Measurements from ENCODE around the gene C3orf52.
A peak's percentile ranks its signal among the peaks of the same experiment; 100 is the strongest.

The C3orf52 gene

DNA sequence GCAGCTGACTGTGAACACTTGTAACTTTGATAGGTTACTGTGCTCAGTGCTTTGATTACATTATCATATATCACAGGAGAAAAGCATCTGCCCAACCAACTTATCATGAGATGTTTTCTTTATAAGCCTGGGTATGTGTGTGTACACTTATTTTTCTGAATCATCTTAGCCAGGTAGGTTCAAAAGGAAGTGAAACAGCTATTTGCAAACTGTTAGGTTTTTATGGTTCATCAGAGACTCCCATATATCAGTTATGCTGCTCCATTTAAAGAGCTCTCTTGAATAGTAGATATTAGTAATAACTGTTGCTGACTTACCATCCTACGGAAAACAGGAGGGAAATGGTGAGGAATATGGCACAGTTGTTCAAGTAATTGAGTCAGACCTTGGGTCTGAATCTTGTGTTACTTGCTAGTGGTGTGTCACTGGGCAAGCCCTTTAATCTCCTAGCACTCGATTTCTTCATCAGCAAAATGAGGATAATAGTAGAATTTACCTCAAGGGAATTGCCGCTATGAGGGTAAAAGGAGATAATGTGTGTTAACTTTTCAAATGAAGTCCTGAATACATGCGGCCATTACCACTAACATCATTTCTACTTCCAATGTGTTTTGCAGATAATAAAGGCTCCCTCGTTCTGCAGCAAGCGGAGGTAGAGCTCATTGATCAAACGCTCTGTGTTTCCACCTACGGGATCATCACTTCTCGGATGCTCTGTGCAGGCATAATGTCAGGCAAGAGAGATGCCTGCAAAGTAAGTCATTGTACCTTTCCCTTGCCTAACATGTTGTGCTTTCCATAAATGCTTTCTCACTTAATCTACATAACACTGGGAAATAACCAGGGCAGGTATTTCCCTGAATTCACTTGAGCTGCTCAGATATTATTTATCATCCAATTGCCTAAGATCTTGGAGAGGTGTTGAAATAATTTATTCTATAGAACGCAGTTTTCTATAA, 7.8 kb upstream of the C3orf52 start:
- H3K27ac ChIP-seq (ENCODE audit: low read length, poor library complexity, severe bottlenecking): no peak overlapping the region
- no peak overlapping the region for H3K14ac ChIP-seq (ENCODE audit: low read length in 2 of 2)
- H3K27me3 ChIP-seq (ENCODE audit: control insufficient read depth in 1 of 2, insufficient read depth in 1 of 2, low read length in 2 of 2): no peaks in the 10 kb centered on the region
- H2BK5ac ChIP-seq (ENCODE audit: low read depth, low read length, poor library complexity, severe bottlenecking): no peak overlapping the region
- no peak for DNase-seq
- no peaks in the 10 kb centered on the region for H3K9me3 ChIP-seq (ENCODE audit: control insufficient read depth, low read length)
- no peak overlapping the region for H3K4ac ChIP-seq (ENCODE audit: low read depth in 1 of 2, low read length in 2 of 2)
- H3K9ac ChIP-seq (ENCODE audit: low read length): no peak overlapping the region
- no peak overlapping the region for H2AFZ ChIP-seq (ENCODE audit: low read depth, low read length)
- no peaks in the 10 kb centered on the region for H3K79me1 ChIP-seq (replicated peaks; ENCODE audit: low read length, poor library complexity, severe bottlenecking)
- no peak overlapping the region for H3K18ac ChIP-seq (ENCODE audit: low read depth in 1 of 2, low read length in 2 of 2)
- H3K4me1 ChIP-seq (ENCODE audit: control insufficient read depth, insufficient read depth, low read depth, low read length): peaks cover 4% of the 10 kb centered on the region
- no peak overlapping the region for H3K4me2 ChIP-seq (ENCODE audit: low read length, poor library complexity, severe bottlenecking)
- no peak overlapping the region for H3K4me3 ChIP-seq (ENCODE audit: insufficient read depth in 1 of 2, low read depth in 1 of 2, low read length in 2 of 2)
- H4K8ac ChIP-seq (ENCODE audit: low read length): no peak overlapping the region
- no peak overlapping the region for H2AK5ac ChIP-seq (ENCODE audit: low read length, severe bottlenecking)
- H2BK12ac ChIP-seq (ENCODE audit: low read length in 2 of 2): no peak overlapping the region
- no peak overlapping the region for H4K91ac ChIP-seq (ENCODE audit: low read length)
- H2BK120ac ChIP-seq (ENCODE audit: low read depth, low read length): no peak overlapping the region
- 96% methylated on average over 8 of the region's 10 CpGs for WGBS
- H3K23ac ChIP-seq (ENCODE audit: low read length in 2 of 2): no peak overlapping the region
- H2BK15ac ChIP-seq (ENCODE audit: low read depth, poor library complexity, severe bottlenecking): no peak overlapping the region
- no peaks in the 10 kb centered on the region for H3K36me3 ChIP-seq (ENCODE audit: control insufficient read depth in 1 of 2, insufficient read depth in 2 of 2, low read depth in 1 of 2, low read length in 2 of 2)

- H3K14ac ChIP-seq (ENCODE audit: low read length in 2 of 2): no peak overlapping the region
- H3K27me3 ChIP-seq (ENCODE audit: control insufficient read depth in 1 of 2, insufficient read depth in 1 of 2, low read length in 2 of 2): peaks cover 0 to 6% of the 10 kb centered on the region in 2 experiments
- DNase-seq: no peak
- no peak overlapping the region for H2AFZ ChIP-seq (ENCODE audit: low read depth, low read length)
- no peak overlapping the region for H4K91ac ChIP-seq (ENCODE audit: low read length)
- H3K4me3 ChIP-seq (ENCODE audit: insufficient read depth in 1 of 2, low read depth in 1 of 2, low read length in 2 of 2): no peak overlapping the region
- H2AK5ac ChIP-seq (ENCODE audit: low read length, severe bottlenecking): no peak overlapping the region
- no peak overlapping the region for H3K18ac ChIP-seq (ENCODE audit: low read depth in 1 of 2, low read length in 2 of 2)
- H2BK5ac ChIP-seq (ENCODE audit: low read depth, low read length, poor library complexity, severe bottlenecking): no peak overlapping the region
- no peaks in the 10 kb centered on the region for H3K9me3 ChIP-seq (ENCODE audit: control insufficient read depth, low read length)
- H3K36me3 ChIP-seq (ENCODE audit: control insufficient read depth in 1 of 2, insufficient read depth in 2 of 2, low read depth in 1 of 2, low read length in 2 of 2): no peaks in the 10 kb centered on the region
- no peak overlapping the region for H2BK12ac ChIP-seq (ENCODE audit: low read length in 2 of 2)
- H3K4me1 ChIP-seq (ENCODE audit: control insufficient read depth, insufficient read depth, low read depth, low read length): peaks cover 7% of the 10 kb centered on the region
- no peak overlapping the region for H3K4ac ChIP-seq (ENCODE audit: low read depth in 1 of 2, low read length in 2 of 2)
- H3K23ac ChIP-seq (ENCODE audit: low read length in 2 of 2): no peak overlapping the region
- no peak overlapping the region for H3K9ac ChIP-seq (ENCODE audit: low read length)
- 83% methylated on average over 4 of the region's 4 CpGs for WGBS
- no peak overlapping the region for H3K4me2 ChIP-seq (ENCODE audit: low read length, poor library complexity, severe bottlenecking)
- H2BK15ac ChIP-seq (ENCODE audit: low read depth, poor library complexity, severe bottlenecking): no peak overlapping the region
- no peak overlapping the region for H3K27ac ChIP-seq (ENCODE audit: low read length, poor library complexity, severe bottlenecking)
- H3K79me1 ChIP-seq (replicated peaks; ENCODE audit: low read length, poor library complexity, severe bottlenecking): no peaks in the 10 kb centered on the region
- H4K8ac ChIP-seq (ENCODE audit: low read length): no peak overlapping the region
- H2BK120ac ChIP-seq (ENCODE audit: low read depth, low read length): no peak overlapping the region
Measured at GRCh38 chr3:112083239-112083638, 3.0 kb upstream of the C3orf52 start.

DNA sequence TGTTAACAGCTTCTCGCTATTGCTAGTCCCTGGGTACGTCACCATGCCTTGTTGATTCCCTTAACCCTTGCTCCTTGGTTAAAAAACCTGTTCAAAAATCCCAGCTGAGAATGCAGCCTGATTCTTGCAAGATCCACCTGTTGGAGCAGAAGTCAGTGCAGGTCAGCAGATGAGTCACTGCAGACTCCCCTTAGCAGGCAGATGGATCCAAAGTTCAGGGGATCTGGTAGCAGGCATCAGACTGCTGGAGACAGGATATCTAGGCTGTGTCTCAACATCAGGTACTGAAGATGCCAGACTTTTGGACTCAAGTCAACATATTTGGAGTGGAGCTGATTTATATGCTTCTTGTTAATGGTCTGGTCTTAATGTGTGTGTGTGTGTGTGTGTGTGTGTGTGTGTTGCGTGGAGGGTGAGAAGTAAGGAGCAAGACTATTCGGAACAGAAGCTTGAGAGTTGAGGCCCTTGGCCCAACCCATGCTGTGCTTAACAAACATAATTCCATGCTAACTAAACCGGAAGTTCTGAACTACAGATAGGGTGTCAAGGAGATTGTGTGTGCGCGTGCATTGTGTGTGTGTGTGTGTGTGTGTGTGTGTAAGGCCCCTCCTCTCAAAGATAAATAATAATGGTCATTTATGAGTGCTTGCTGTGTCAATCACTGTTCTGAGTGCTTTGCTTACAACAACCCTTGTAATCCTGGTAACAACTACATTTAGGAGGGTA, 1.0 kb upstream of the C3orf52 start:
- no peak overlapping the region for H3K9ac ChIP-seq (ENCODE audit: low read length)
- H4K91ac ChIP-seq (ENCODE audit: low read length): no peak overlapping the region
- no peak overlapping the region for H2BK120ac ChIP-seq (ENCODE audit: low read depth, low read length)
- no peaks in the 10 kb centered on the region for H3K9me3 ChIP-seq (ENCODE audit: control insufficient read depth, low read length)
- peaks cover 10% of the 10 kb centered on the region for H3K4me1 ChIP-seq (ENCODE audit: control insufficient read depth, insufficient read depth, low read depth, low read length)
- DNase-seq: no peak
- H2AK5ac ChIP-seq (ENCODE audit: low read length, severe bottlenecking): no peak overlapping the region
- H3K4me3 ChIP-seq (ENCODE audit: insufficient read depth in 1 of 2, low read depth in 1 of 2, low read length in 2 of 2): no peak overlapping the region
- no peak overlapping the region for H3K4me2 ChIP-seq (ENCODE audit: low read length, poor library complexity, severe bottlenecking)
- H3K27me3 ChIP-seq (ENCODE audit: control insufficient read depth in 1 of 2, insufficient read depth in 1 of 2, low read length in 2 of 2): peaks cover 0 to 6% of the 10 kb centered on the region in 2 experiments
- WGBS: 45% methylated on average over 3 of the region's 7 CpGs
- H4K8ac ChIP-seq (ENCODE audit: low read length): no peak overlapping the region
- H2AFZ ChIP-seq (ENCODE audit: low read depth, low read length): no peak overlapping the region
- no peak overlapping the region for H3K27ac ChIP-seq (ENCODE audit: low read length, poor library complexity, severe bottlenecking)
- H3K23ac ChIP-seq (ENCODE audit: low read length in 2 of 2): no peak overlapping the region
- H2BK5ac ChIP-seq (ENCODE audit: low read depth, low read length, poor library complexity, severe bottlenecking): no peak overlapping the region
- no peak overlapping the region for H2BK15ac ChIP-seq (ENCODE audit: low read depth, poor library complexity, severe bottlenecking)
- H3K14ac ChIP-seq (ENCODE audit: low read length in 2 of 2): peak overlapping the region in 1 of 2 experiments; percentile 22
- no peak overlapping the region for H3K18ac ChIP-seq (ENCODE audit: low read depth in 1 of 2, low read length in 2 of 2)
- no peaks in the 10 kb centered on the region for H3K36me3 ChIP-seq (ENCODE audit: control insufficient read depth in 1 of 2, insufficient read depth in 2 of 2, low read depth in 1 of 2, low read length in 2 of 2)
- H3K4ac ChIP-seq (ENCODE audit: low read depth in 1 of 2, low read length in 2 of 2): no peak overlapping the region
- H3K79me1 ChIP-seq (replicated peaks; ENCODE audit: low read length, poor library complexity, severe bottlenecking): peaks cover 3% of the 10 kb centered on the region
- no peak overlapping the region for H2BK12ac ChIP-seq (ENCODE audit: low read length in 2 of 2)

GRCh38 chr3:112085735-112086075, 484 bp upstream of the C3orf52 start:
- peaks cover 0 to 6% of the 10 kb centered on the region in 2 experiments for H3K27me3 ChIP-seq (ENCODE audit: control insufficient read depth in 1 of 2, insufficient read depth in 1 of 2, low read length in 2 of 2)

More at GRCh38 chr3:112085735-112086075, 484 bp upstream of the C3orf52 start:
- Histone ChIP-seq H2BK12ac (ENCODE audit: low read length in 2 of 2) (no peak overlapping the region), H3K23ac (ENCODE audit: low read length in 2 of 2) (no peak overlapping the region), H4K91ac (ENCODE audit: low read length) (no peak overlapping the region), H2BK5ac (ENCODE audit: low read depth, low read length, poor library complexity, severe bottlenecking) (no peak overlapping the region), H3K9ac (ENCODE audit: low read length) (peak overlapping the region; percentile 83), H3K9me3 (ENCODE audit: control insufficient read depth, low read length) (no peaks in the 10 kb centered on the region), H2AFZ (ENCODE audit: low read depth, low read length) (peak overlapping the region; percentile 15), H3K14ac (ENCODE audit: low read length in 2 of 2) (no peak overlapping the region), H3K79me1 (replicated peaks; ENCODE audit: low read length, poor library complexity, severe bottlenecking) (peaks cover 3% of the 10 kb centered on the region), H3K27ac (ENCODE audit: low read length, poor library complexity, severe bottlenecking) (no peak overlapping the region), H3K18ac (ENCODE audit: low read depth in 1 of 2, low read length in 2 of 2) (peak overlapping the region in 1 of 2 experiments; percentile 6), H2AK5ac (ENCODE audit: low read length, severe bottlenecking) (no peak overlapping the region), H2BK15ac (ENCODE audit: low read depth, poor library complexity, severe bottlenecking) (no peak overlapping the region), H2BK120ac (ENCODE audit: low read depth, low read length) (no peak overlapping the region), H3K4ac (ENCODE audit: low read depth in 1 of 2, low read length in 2 of 2) (no peak overlapping the region), H4K8ac (ENCODE audit: low read length) (peak overlapping the region; percentile 38), H3K4me2 (ENCODE audit: low read length, poor library complexity, severe bottlenecking) (peak overlapping the region; percentile 90), H3K4me3 (ENCODE audit: insufficient read depth in 1 of 2, low read depth in 1 of 2, low read length in 2 of 2) (peak overlapping the region; percentile 74 to 80), H3K36me3 (ENCODE audit: control insufficient read depth in 1 of 2, insufficient read depth in 2 of 2, low read depth in 1 of 2, low read length in 2 of 2) (no peaks in the 10 kb centered on the region), H3K4me1 (ENCODE audit: control insufficient read depth, insufficient read depth, low read depth, low read length) (peaks cover 11% of the 10 kb centered on the region)
- 22% methylated on average over 9 of the region's 12 CpGs for WGBS
- DNase-seq: no peak
